Neural cell (in vitro differentiated cells): ENCODE measurements around the gene RUFY4. TPM values are rescaled to one million over a fixed set of nuclear protein-coding genes. Genes with fewer than 3 reads are reported as not detected.

Experiments
- H2AFZ ChIP-seq: fragments of 200-600, 300-800 bp; sonication (generic), shearing (Covaris generic); 2 replicates; pipeline ENCODE4 v1.6.0; 2014; ENCODE audit warnings: low read depth, mild to moderate bottlenecking, antibody characterized with exemption, low read length, moderate library complexity
- H3F3A ChIP-seq: fragments of 200-600 bp; shearing (Covaris generic); 2 replicates; pipeline ENCODE4 v1.6.1; 2016; ENCODE audit warnings: mild to moderate bottlenecking, moderate library complexity, mixed read lengths, antibody characterized with exemption, low read length; ENCODE audit not compliant: insufficient read depth, poor library complexity, severe bottlenecking
- H3K27ac ChIP-seq: fragments of 200-600, 300-800 bp; sonication (generic), shearing (Covaris generic); 2 replicates; pipeline ENCODE4 v1.5.1; 2014; ENCODE audit warnings: mild to moderate bottlenecking, low read length, moderate library complexity
- H3K27me3 ChIP-seq: fragments of 300-800, 200-600 bp; sonication (generic), shearing (Covaris generic); 2 replicates; pipeline ENCODE4 v1.6.0; 2014; ENCODE audit warnings: mild to moderate bottlenecking, low read depth, low read length, moderate library complexity; ENCODE audit not compliant: insufficient read depth
- H3K36me3 ChIP-seq: fragments of 300-800, 200-600 bp; sonication (generic), shearing (Covaris generic); 2 replicates; pipeline ENCODE4 v1.5.1; 2014; ENCODE audit warnings: mild to moderate bottlenecking, antibody characterized with exemption, low read length, moderate library complexity; ENCODE audit not compliant: insufficient read depth
- H3K4me2 ChIP-seq: fragments of 300-800, 200-600 bp; sonication (generic), shearing (Covaris generic); 2 replicates; pipeline ENCODE4 v1.6.0; 2014; ENCODE audit warnings: mild to moderate bottlenecking, low read length
- H3K4me3 ChIP-seq: fragments of 300-800, 200-600 bp; sonication (generic), shearing (Covaris generic); 2 replicates; pipeline ENCODE4 v1.5.1; 2014; ENCODE audit warnings: mild to moderate bottlenecking, low read length, moderate library complexity
- H3K79me2 ChIP-seq: fragments of 200-600 bp; shearing (Covaris generic); replicated peaks from 2 replicates; pipeline ENCODE4 v1.6.0; 2014; ENCODE audit warnings: mild to moderate bottlenecking, low read length, moderate library complexity; ENCODE audit not compliant: insufficient read depth
- H3K9ac ChIP-seq: fragments of 300-800, 200-600 bp; sonication (generic), shearing (Covaris generic); 2 replicates; pipeline ENCODE4 v1.6.1; 2016; ENCODE audit warnings: mild to moderate bottlenecking, low read length, mixed read lengths
- H3K9me2 ChIP-seq: fragments of 200-600 bp; shearing (Covaris generic); 2 replicates; pipeline ENCODE4 v1.6.1; 2016; ENCODE audit warnings: mild to moderate bottlenecking, low read length, mixed read lengths; ENCODE audit not compliant: insufficient read depth
- H3K9me3 ChIP-seq: fragments of 200-600, 300-800 bp; sonication (generic), shearing (Covaris generic); 2 replicates; pipeline ENCODE4 v1.6.1; 2016; ENCODE audit warnings: mild to moderate bottlenecking, mixed run types, low read length, moderate library complexity, mixed read lengths
- H4K20me1 ChIP-seq: fragments of 200-600 bp; shearing (Covaris generic); 2 replicates; pipeline ENCODE4 v1.6.1; 2016; ENCODE audit warnings: mild to moderate bottlenecking, mixed run types; ENCODE audit not compliant: insufficient read depth
- EP300 ChIP-seq: fragments of 450-650 bp; conservative IDR thresholded peaks from 2 replicates; pipeline ENCODE4 v1.6.1; 2014; ENCODE audit warnings: antibody characterized with exemption, mild to moderate bottlenecking, moderate library complexity; ENCODE audit not compliant: poor library complexity, severe bottlenecking
- EZH2 ChIP-seq: fragments of 200-600, 300-800 bp; shearing (Covaris generic), sonication (generic); IDR thresholded peaks from 2 replicates; pipeline ENCODE4 v1.6.1; 2014; ENCODE audit warnings: antibody characterized with exemption, low read length, borderline replicate concordance, mild to moderate bottlenecking; ENCODE audit not compliant: insufficient read depth, poor library complexity, severe bottlenecking
- MXI1 ChIP-seq: fragments of 450-650 bp; conservative IDR thresholded peaks from 2 replicates; pipeline ENCODE4 v1.6.1; 2014; ENCODE audit warnings: antibody characterized with exemption, mild to moderate bottlenecking; ENCODE audit not compliant: poor library complexity, severe bottlenecking
- POLR2AphosphoS5 ChIP-seq: IDR thresholded peaks from 2 replicates; pipeline ENCODE4 v1.6.1; 2012
- RAD21 ChIP-seq: fragments of 450-650 bp; conservative IDR thresholded peaks from 2 replicates; pipeline ENCODE4 v1.6.1; 2014; ENCODE audit warnings: antibody characterized with exemption, mild to moderate bottlenecking, moderate library complexity
- REST ChIP-seq: IDR thresholded peaks from 2 replicates; pipeline ENCODE4 v1.6.1; 2012; ENCODE audit warnings: borderline replicate concordance
- SMC3 ChIP-seq: fragments of 450-650 bp; conservative IDR thresholded peaks from 2 replicates; pipeline ENCODE4 v1.6.1; 2014; ENCODE audit warnings: antibody characterized with exemption, mild to moderate bottlenecking, moderate library complexity; ENCODE audit not compliant: poor library complexity
- TAF1 ChIP-seq: IDR thresholded peaks from 2 replicates; pipeline ENCODE4 v1.6.1; 2012; ENCODE audit warnings: low read depth
- polyA plus RNA-seq: library from polyadenylated mRNA; depleted of rRNA; stranded (reverse); fragments of >200 nt; gene quantifications from 2 replicates; pipeline ENCODE4 v1.2.3, GENCODE V29; 2014
- TF ChIP-seq, protein P1 (sequence below): fragments of 450-650 bp; IDR thresholded peaks from 2 replicates; pipeline ENCODE4 v1.5.1; 2014; ENCODE audit warnings: antibody characterized with exemption, mild to moderate bottlenecking, moderate library complexity; ENCODE audit not compliant: poor library complexity, severe bottlenecking

Gene RUFY4
- polyA plus RNA-seq, 1 donor from 2014 or later, result not detected

GRCh38 chr2:218128781-218129457 lies 59.9 kb downstream of the RUFY4 start:
- Histone ChIP-seq H3K9me3 (no peaks in the 10 kb centered on the region), H3K4me3 (no peak overlapping the region), H3K9ac (no peak overlapping the region), H3F3A (no peaks in the 10 kb centered on the region), H3K27ac (no peak overlapping the region), H3K27me3 (no peaks in the 10 kb centered on the region), H4K20me1 (no peaks in the 10 kb centered on the region), H3K36me3 (no peaks in the 10 kb centered on the region), H3K9me2 (no peaks in the 10 kb centered on the region), H3K79me2 (no peaks in the 10 kb centered on the region), H3K4me2 (no peak overlapping the region), H2AFZ (no peak overlapping the region)
- TF ChIP-seq TAF1 (no peak), SMC3 (no peak), RAD21 (no peak), MXI1 (no peak), EP300 (no peak), EZH2 (no peak), REST (no peak), POLR2AphosphoS5 (no peak)
- TF ChIP-seq, protein P1, sequence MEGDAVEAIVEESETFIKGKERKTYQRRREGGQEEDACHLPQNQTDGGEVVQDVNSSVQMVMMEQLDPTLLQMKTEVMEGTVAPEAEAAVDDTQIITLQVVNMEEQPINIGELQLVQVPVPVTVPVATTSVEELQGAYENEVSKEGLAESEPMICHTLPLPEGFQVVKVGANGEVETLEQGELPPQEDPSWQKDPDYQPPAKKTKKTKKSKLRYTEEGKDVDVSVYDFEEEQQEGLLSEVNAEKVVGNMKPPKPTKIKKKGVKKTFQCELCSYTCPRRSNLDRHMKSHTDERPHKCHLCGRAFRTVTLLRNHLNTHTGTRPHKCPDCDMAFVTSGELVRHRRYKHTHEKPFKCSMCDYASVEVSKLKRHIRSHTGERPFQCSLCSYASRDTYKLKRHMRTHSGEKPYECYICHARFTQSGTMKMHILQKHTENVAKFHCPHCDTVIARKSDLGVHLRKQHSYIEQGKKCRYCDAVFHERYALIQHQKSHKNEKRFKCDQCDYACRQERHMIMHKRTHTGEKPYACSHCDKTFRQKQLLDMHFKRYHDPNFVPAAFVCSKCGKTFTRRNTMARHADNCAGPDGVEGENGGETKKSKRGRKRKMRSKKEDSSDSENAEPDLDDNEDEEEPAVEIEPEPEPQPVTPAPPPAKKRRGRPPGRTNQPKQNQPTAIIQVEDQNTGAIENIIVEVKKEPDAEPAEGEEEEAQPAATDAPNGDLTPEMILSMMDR, result no peak

DNA sequence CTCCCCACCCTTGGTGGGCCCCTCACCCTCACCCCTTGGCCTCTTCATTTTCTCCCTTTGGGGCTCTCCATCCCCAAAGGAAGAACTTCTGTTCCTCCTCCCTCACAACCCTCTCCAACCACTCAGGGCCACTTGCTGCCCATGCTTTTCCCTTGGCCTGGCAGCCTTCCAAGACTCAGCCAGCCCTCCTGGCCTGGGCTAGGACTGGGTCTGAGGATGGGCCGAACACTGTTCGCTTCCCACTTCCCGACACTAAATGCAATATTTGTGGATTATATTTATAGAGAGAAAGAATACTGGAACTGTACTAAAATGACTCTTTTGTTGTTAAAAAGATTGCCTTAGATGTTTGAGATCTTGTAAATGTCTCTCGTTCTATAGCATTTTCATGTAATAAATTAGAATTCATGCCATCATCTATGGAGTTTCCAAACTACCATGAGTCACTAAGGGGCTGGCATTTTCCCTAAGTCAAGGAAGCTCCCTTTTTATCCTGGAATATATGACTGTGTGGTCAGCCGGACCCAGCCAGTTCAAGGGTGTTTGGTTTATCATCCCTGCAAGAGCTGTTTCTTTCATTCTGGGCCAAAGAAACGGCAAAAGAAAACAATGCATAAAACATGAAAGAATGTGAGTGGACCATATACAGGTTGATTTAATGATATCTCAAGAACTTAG lies 60.5 kb downstream of the RUFY4 start:
- Histone ChIP-seq H3K4me2 (no peak overlapping the region), H3K9me2 (no peaks in the 10 kb centered on the region), H3K9me3 (no peaks in the 10 kb centered on the region), H3K79me2 (no peaks in the 10 kb centered on the region), H2AFZ (no peak overlapping the region), H3K36me3 (no peaks in the 10 kb centered on the region), H3K27me3 (no peaks in the 10 kb centered on the region), H3K4me3 (no peak overlapping the region), H3K9ac (no peak overlapping the region), H4K20me1 (no peaks in the 10 kb centered on the region), H3K27ac (no peak overlapping the region), H3F3A (no peaks in the 10 kb centered on the region)
- no peak for TF ChIP-seq REST
- TF ChIP-seq EP300, result no peak
- no peak for TF ChIP-seq TAF1
- TF ChIP-seq, protein P1, result no peak
- no peak for TF ChIP-seq SMC3
- TF ChIP-seq MXI1, result no peak
